C4-2B (cell line): ENCODE measurements around the gene NKG7.

Experiments used
- CTCF ChIP-seq: fragments of 450-650 bp; conservative IDR thresholded peaks from 2 replicates; pipeline ENCODE4 v1.5.1; 2017; ENCODE audit warnings: mild to moderate bottlenecking
- ZFX ChIP-seq: fragments of 450-650 bp; IDR thresholded peaks from 2 replicates; pipeline ENCODE4 v1.6.1; 2017

GRCh38 chr19:51351266-51351990 is 21.0 kb downstream of the NKG7 start:
- TF ChIP-seq ZFX (no peak), CTCF (no peak)
